ENCODE results near the gene PPP2R5C. TPM values are rescaled to one million over a fixed set of nuclear protein-coding genes. Genes with fewer than 3 reads are reported as not detected.

PPP2R5C gene
- total and polyA plus RNA-seq, 7 donors: 90.2 to 175 (median 131) TPM

- peaks cover 4 to 16% (median 16%) of the 10 kb centered on the region in 4 donors for H3K36me3 ChIP-seq
- intact Hi-C loops (cut with DNase I): loop anchor here (5.0 kb wide), 2 partner anchors 67 to 107 kb away; no protein-coding TSS in a partner anchor
- no peak overlapping the region for H3K4me3 ChIP-seq
- H3K27me3 ChIP-seq: no peaks in the 10 kb centered on the region
- H3K9me3 ChIP-seq: no peaks in the 10 kb centered on the region
- peak overlapping the region in 3 of 4 donors; percentile 2 to 85 (median 82) for H3K27ac ChIP-seq
- peak; percentile 66 for DNase-seq
- H3K4me1 ChIP-seq: peaks cover 0 to 51% (median 43%) of the 10 kb centered on the region in 4 donors
- 90 to 96% methylated on average over 15 of the region's 15 CpGs for WGBS, 2 donors
- no peak for TF ChIP-seq EP300 (IDR thresholded peaks at IDR 0.05)
- TF ChIP-seq POLR2A (IDR thresholded peaks at IDR 0.05): no peak
- no peak for TF ChIP-seq POLR2AphosphoS5 (IDR thresholded peaks at IDR 0.05)
- TF ChIP-seq CTCF (IDR thresholded peaks at IDR 0.05): no peak
Observed at GRCh38 chr14:101879529-101880336, 118.2 kb downstream of the PPP2R5C start.

GRCh38 chr14:101881426-101881825, 119.9 kb downstream of the PPP2R5C start:
- intact Hi-C loops (cut with DNase I): no loop called here
- 95 to 97% methylated on average over 11 of the region's 11 CpGs for WGBS, 2 donors
- H3K4me1 ChIP-seq: peaks cover 0 to 35% (median 27%) of the 10 kb centered on the region in 4 donors
- no peak overlapping the region for H3K4me3 ChIP-seq
- TF ChIP-seq EP300 (IDR thresholded peaks at IDR 0.05) (no peak), POLR2AphosphoS5 (IDR thresholded peaks at IDR 0.05) (no peak), POLR2A (IDR thresholded peaks at IDR 0.05) (no peak), CTCF (IDR thresholded peaks at IDR 0.05) (no peak)
- peak; percentile 45 for DNase-seq
- no peak overlapping the region for H3K27ac ChIP-seq
- peaks cover 14 to 31% (median 26%) of the 10 kb centered on the region in 4 donors for H3K36me3 ChIP-seq
- no peaks in the 10 kb centered on the region for H3K27me3 ChIP-seq
- H3K9me3 ChIP-seq: no peaks in the 10 kb centered on the region

DNA sequence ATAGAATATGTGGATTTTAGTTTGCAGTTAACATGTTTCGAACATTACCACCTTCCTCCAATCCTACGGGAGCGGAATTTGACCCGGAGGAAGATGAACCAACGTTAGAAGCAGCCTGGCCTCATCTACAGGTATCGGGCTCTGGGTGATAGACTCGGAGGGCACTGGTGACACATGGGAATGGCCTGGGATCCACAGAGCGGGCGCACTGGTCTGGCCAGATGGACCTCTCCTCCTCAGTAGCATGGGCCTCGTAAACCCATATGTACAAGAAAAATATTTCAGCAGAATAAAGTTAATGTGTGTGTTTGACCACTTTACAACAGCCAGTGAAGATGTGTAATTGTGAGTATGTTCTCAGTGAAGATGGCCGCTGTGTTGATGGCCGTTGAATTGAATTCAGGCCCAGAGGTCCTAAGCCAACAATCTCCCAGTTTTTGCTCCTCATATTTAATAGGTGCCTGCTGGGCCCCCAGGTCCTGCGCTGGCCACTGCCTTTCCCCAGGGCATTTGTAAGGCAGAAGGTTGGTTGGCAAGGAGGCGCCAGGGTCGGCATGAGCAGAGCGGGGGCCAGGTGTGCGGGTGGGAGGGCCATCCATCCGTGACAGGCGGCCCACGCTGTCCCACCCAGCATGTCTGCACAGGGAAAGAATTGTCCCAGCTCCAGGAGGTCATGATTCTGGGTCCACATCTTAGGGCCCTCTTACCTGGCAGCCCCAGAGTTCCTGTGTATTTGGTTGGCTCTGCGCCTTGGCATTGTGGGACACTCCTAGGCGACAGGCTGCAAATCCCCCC, 120.8 kb downstream of the PPP2R5C start:
- H3K9me3 ChIP-seq: no peaks in the 10 kb centered on the region

More for the DNA sequence above, 120.8 kb downstream of the PPP2R5C start:
- intact Hi-C loops (cut with DNase I): no loop called here
- DNase-seq: peak; percentile 60
- Histone ChIP-seq H3K36me3 (peaks cover 14 to 40% (median 30%) of the 10 kb centered on the region in 4 donors), H3K27ac (no peak overlapping the region), H3K4me3 (no peak overlapping the region), H3K4me1 (peaks cover 0 to 26% (median 19%) of the 10 kb centered on the region in 4 donors), H3K27me3 (no peaks in the 10 kb centered on the region)
- TF ChIP-seq EP300 (IDR thresholded peaks at IDR 0.05): no peak
- no peak for TF ChIP-seq POLR2AphosphoS5 (IDR thresholded peaks at IDR 0.05)
- no peak for TF ChIP-seq POLR2A (IDR thresholded peaks at IDR 0.05)
- no peak for TF ChIP-seq CTCF (IDR thresholded peaks at IDR 0.05)
- WGBS, 2 donors: 95 to 96% methylated on average over 22 of the region's 22 CpGs
